ENCODE measurements around the gene CBFA2T3. TPM values are rescaled to one million over a fixed set of nuclear protein-coding genes. Genes with fewer than 3 reads are reported as not detected.

CBFA2T3 gene
- total and polyA plus RNA-seq, 2 donors (not counting 1 experiment from before 2014, with no cell fraction given), result 40.8 to 58.3 TPM

- Histone ChIP-seq H3K27me3 (replicated peaks in 1 of 4; ENCODE audit: control extremely low read depth in 1 of 4, control insufficient read depth in 3 of 4, insufficient read depth in 4 of 4, low read length in 3 of 4) (no peaks in the 10 kb centered on the region), H3K4me2 (replicated peaks; ENCODE audit: low read depth, low read length, poor library complexity, severe bottlenecking) (no peak overlapping the region), H3K27ac (ENCODE audit: low read length in 2 of 2) (no peak overlapping the region), H4K20me1 (ENCODE audit: control insufficient read depth, insufficient read depth, low read length, poor library complexity, severe bottlenecking) (peaks cover 88% of the 10 kb centered on the region), H3K79me2 (ENCODE audit: control insufficient read depth, insufficient read depth, low read length) (no peaks in the 10 kb centered on the region), H2AFZ (ENCODE audit: insufficient read depth, low read depth, low read length, poor library complexity, severe bottlenecking) (no peak overlapping the region), H3K4me3 (ENCODE audit: control extremely low read depth in 1 of 5, extremely low read depth in 1 of 5, insufficient read depth in 1 of 5, low read depth in 2 of 5, low read length in 4 of 5) (no peak overlapping the region), H3K9ac (ENCODE audit: low read length) (no peak overlapping the region), H3K9me3 (ENCODE audit: control extremely low read depth in 1 of 3, control insufficient read depth in 2 of 3, insufficient read depth in 1 of 3, low read length in 2 of 3) (peaks cover 0 to 15% (median 0%) of the 10 kb centered on the region in 3 donors), H3K4me1 (ENCODE audit: control insufficient read depth in 2 of 2, insufficient read depth in 2 of 2, low read length in 2 of 2) (peaks cover 0 to 8% of the 10 kb centered on the region in 2 donors), H3K36me3 (replicated peaks in 1 of 2; ENCODE audit: control extremely low read depth in 1 of 2, control insufficient read depth in 1 of 2, extremely low read depth in 1 of 2, insufficient read depth in 2 of 2, low read length in 1 of 2) (peaks cover 0 to 59% of the 10 kb centered on the region in 2 experiments)
- H3K9me3 Mint-ChIP-seq (ENCODE audit: insufficient read depth), result no peaks in the 10 kb centered on the region
- no peaks in the 10 kb centered on the region for H3K27me3 Mint-ChIP-seq
- TF ChIP-seq CTCF (IDR thresholded peaks at IDR 0.05) (no peak), EZH2 (IDR thresholded peaks at IDR 0.05; ENCODE audit: borderline replicate concordance, insufficient read depth, low read depth, low read length, poor library complexity, severe bottlenecking) (no peak)
- POLR2A ChIA-PET, result no interaction called here
- H3K27ac Mint-ChIP-seq, result no peak overlapping the region
- ATAC-seq (ENCODE audit: low read depth), result no peak
- H3K4me1 Mint-ChIP-seq, result peaks cover 5% of the 10 kb centered on the region
- intact Hi-C loops (cut with micrococcal nuclease), result no loop called here
- no peak overlapping the region for H3K4me3 Mint-ChIP-seq
- DNase-seq, result no peak
- CTCF ChIA-PET, result no interaction called here
- WGBS (ENCODE audit: insufficient coverage), result 94% methylated on average over 17 of the region's 20 CpGs
These were observed 99.3 kb downstream of the CBFA2T3 start for GRCh38 chr16:88877564-88878289.

DNA sequence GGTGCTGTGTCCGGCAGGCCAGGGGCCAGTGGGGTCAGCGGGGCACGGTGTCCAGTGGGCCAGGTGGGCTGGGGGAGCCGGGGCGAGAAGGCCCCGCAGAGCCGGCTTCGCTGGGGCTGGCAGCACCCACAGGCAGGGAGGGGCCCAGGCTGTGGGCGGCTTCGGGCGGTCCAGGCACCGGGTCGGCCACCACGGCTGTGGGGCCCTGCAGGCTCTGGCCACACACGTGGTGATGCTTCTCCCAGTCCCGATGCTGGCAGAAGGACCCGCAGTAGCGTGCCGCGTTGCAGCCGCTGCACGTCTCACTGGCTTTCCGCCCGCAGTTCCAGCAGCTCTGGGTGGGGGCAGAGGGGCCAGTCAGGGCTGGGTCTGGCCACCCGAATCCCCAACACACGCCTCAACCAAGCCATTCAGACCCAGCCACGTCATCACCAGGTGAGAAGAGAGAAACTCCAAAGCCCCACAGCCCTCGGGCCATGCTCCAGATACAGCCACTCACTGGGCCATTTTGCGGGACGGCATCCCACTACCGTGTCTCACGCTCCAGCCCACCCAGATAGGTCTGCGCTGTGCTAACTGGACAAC is 100.0 kb downstream of the CBFA2T3 start:
- Histone ChIP-seq H3K27ac (ENCODE audit: low read length in 2 of 2) (no peak overlapping the region), H4K20me1 (ENCODE audit: control insufficient read depth, insufficient read depth, low read length, poor library complexity, severe bottlenecking) (peaks cover 85% of the 10 kb centered on the region), H3K36me3 (replicated peaks in 1 of 2; ENCODE audit: control extremely low read depth in 1 of 2, control insufficient read depth in 1 of 2, extremely low read depth in 1 of 2, insufficient read depth in 2 of 2, low read length in 1 of 2) (peaks cover 0 to 52% of the 10 kb centered on the region in 2 experiments), H3K4me3 (ENCODE audit: control extremely low read depth in 1 of 5, extremely low read depth in 1 of 5, insufficient read depth in 1 of 5, low read depth in 2 of 5, low read length in 4 of 5) (no peak overlapping the region), H3K79me2 (ENCODE audit: control insufficient read depth, insufficient read depth, low read length) (no peaks in the 10 kb centered on the region), H3K4me2 (replicated peaks; ENCODE audit: low read depth, low read length, poor library complexity, severe bottlenecking) (no peak overlapping the region), H3K4me1 (ENCODE audit: control insufficient read depth in 2 of 2, insufficient read depth in 2 of 2, low read length in 2 of 2) (peaks cover 0 to 3% of the 10 kb centered on the region in 2 donors), H3K9ac (ENCODE audit: low read length) (no peak overlapping the region), H2AFZ (ENCODE audit: insufficient read depth, low read depth, low read length, poor library complexity, severe bottlenecking) (no peak overlapping the region), H3K27me3 (replicated peaks in 1 of 4; ENCODE audit: control extremely low read depth in 1 of 4, control insufficient read depth in 3 of 4, insufficient read depth in 4 of 4, low read length in 3 of 4) (no peaks in the 10 kb centered on the region), H3K9me3 (ENCODE audit: control extremely low read depth in 1 of 3, control insufficient read depth in 2 of 3, insufficient read depth in 1 of 3, low read length in 2 of 3) (peaks cover 0 to 9% (median 0%) of the 10 kb centered on the region in 3 donors)
- no peaks in the 10 kb centered on the region for H3K4me1 Mint-ChIP-seq
- DNase-seq (no peak), ATAC-seq (ENCODE audit: low read depth) (no peak)
- ChIA-PET CTCF (no interaction called here), POLR2A (no interaction called here)
- intact Hi-C loops (cut with micrococcal nuclease), result no loop called here
- H3K27me3 Mint-ChIP-seq, result no peaks in the 10 kb centered on the region
- TF ChIP-seq EZH2 (IDR thresholded peaks at IDR 0.05; ENCODE audit: borderline replicate concordance, insufficient read depth, low read depth, low read length, poor library complexity, severe bottlenecking), result no peak
- no peak for TF ChIP-seq CTCF (IDR thresholded peaks at IDR 0.05)
- no peaks in the 10 kb centered on the region for H3K9me3 Mint-ChIP-seq (ENCODE audit: insufficient read depth)
- WGBS (ENCODE audit: insufficient coverage), result 97% methylated on average over 33 of the region's 33 CpGs
- no peak overlapping the region for H3K4me3 Mint-ChIP-seq
- H3K27ac Mint-ChIP-seq, result peak overlapping the region; percentile 20

All from B cell (primary cell).